Thymus (tissue), 11 donors: ENCODE data around the gene AADAC. TPM values are rescaled to one million over a fixed set of nuclear protein-coding genes. Genes with fewer than 3 reads are reported as not detected.
"Not testable (repeated sequence)": the region's sequence is repeated elsewhere in the genome, so short reads cannot be mapped to it uniquely, and the experiment has no call there.

Experiments used
- DNase-seq, 9 donors: peaks; one replicate each; pipeline ENCODE4 v3.0.0-alpha.2; 2013; ENCODE audit warnings: low spot score in 9 of 9, low read depth in 6 of 9, missing footprints in 1 of 9
- H3K27ac ChIP-seq, 2 donors: one replicate each; pipeline ENCODE4 v1.5.1; 2013; ENCODE audit warnings: control low read depth in 1 of 2, low read depth in 1 of 2, low read length in 1 of 2, mild to moderate bottlenecking in 1 of 2, moderate library complexity in 1 of 2
- H3K27me3 ChIP-seq, 2 donors: one replicate each; pipeline ENCODE4 v1.5.1; 2013; ENCODE audit warnings: low read length in 1 of 2; ENCODE audit not compliant: control insufficient read depth in 2 of 2, insufficient read depth in 1 of 2
- H3K36me3 ChIP-seq, 2 donors: one replicate each; pipeline ENCODE4 v1.5.1; 2013; ENCODE audit warnings: low read length in 1 of 2, mild to moderate bottlenecking in 1 of 2, moderate library complexity in 1 of 2; ENCODE audit not compliant: control insufficient read depth in 2 of 2, insufficient read depth in 2 of 2
- H3K4me1 ChIP-seq, 2 donors: one replicate each; pipeline ENCODE4 v1.5.1; 2013; ENCODE audit warnings: low read length in 2 of 2; ENCODE audit not compliant: control insufficient read depth in 2 of 2, insufficient read depth in 2 of 2
- H3K4me3 ChIP-seq, 2 donors: one replicate each; pipeline ENCODE4 v1.5.1; 2013; ENCODE audit warnings: low read length in 2 of 2, control low read depth in 1 of 2, mild to moderate bottlenecking in 1 of 2
- H3K9me3 ChIP-seq, 2 donors: one replicate each; pipeline ENCODE4 v1.5.1; 2013; ENCODE audit warnings: low read length in 1 of 2, mild to moderate bottlenecking in 1 of 2; ENCODE audit not compliant: control insufficient read depth in 2 of 2, insufficient read depth in 1 of 2
- WGBS: extraction: QIAGEN DNeasy Blood & Tissue Kit; methylation state at CpG from one replicate; pipeline ENCODE4 v1.1.7; 2013; 5-methylcytosine and 5-hydroxymethylcytosine counted together
- polyA plus RNA-seq: library from polyadenylated mRNA; stranded (reverse); fragments of 200-250 nt; gene quantifications from one replicate; pipeline ENCODE4 v1.2.3, GENCODE V29; 2013
- total RNA-seq: library from RNA; stranded (reverse); fragments of 120-200 nt; gene quantifications from one replicate; pipeline ENCODE4 v1.2.4, GENCODE V29; 2013
- donor health status: healthy.

Gene AADAC
- total and polyA plus RNA-seq, 2 donors = 0.19 to 1.7 TPM

DNA sequence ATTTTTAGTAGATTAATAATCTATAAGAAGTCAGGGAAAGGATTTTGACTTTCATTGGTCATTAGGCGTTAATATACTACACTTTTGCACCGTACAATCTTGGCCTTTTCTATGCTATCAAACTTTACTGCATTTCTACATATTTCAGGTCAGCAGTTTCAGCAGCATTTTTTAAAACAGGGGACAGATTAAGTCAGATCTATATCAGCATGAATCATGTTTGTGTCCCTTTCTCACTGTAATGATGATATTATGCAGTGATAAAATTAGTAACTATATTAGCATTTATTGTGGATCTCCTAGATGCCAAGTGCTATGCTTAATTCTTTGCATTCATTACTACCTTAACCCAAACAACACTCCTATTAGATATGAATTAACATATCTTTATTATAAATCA lies 20.3 kb upstream of the AADAC start:
- 71% methylated on average over 2 of the region's 2 CpGs for WGBS
- H3K27me3 ChIP-seq = no peaks in the 10 kb centered on the region
- no peaks in the 10 kb centered on the region for H3K4me1 ChIP-seq
- H3K27ac ChIP-seq = no peak overlapping the region
- no peaks in the 10 kb centered on the region for H3K36me3 ChIP-seq
- DNase-seq = no peak
- H3K9me3 ChIP-seq = no peaks in the 10 kb centered on the region
- no peak overlapping the region for H3K4me3 ChIP-seq

- no peak overlapping the region for H3K27ac ChIP-seq
- H3K36me3 ChIP-seq = no peaks in the 10 kb centered on the region
- no peak for DNase-seq
- H3K9me3 ChIP-seq = no peaks in the 10 kb centered on the region
- H3K4me1 ChIP-seq = no peaks in the 10 kb centered on the region
- H3K4me3 ChIP-seq = no peak overlapping the region
- 98% methylated on average over 2 of the region's 2 CpGs for WGBS
- H3K27me3 ChIP-seq = no peaks in the 10 kb centered on the region
These were observed 19.8 kb upstream of the AADAC start for GRCh38 chr3:151794080-151794479.

- 97% methylated on average over 4 of the region's 4 CpGs for WGBS
- no peak overlapping the region for H3K4me3 ChIP-seq
- DNase-seq = no peak
- H3K9me3 ChIP-seq = no peaks in the 10 kb centered on the region
- no peaks in the 10 kb centered on the region for H3K4me1 ChIP-seq
- no peaks in the 10 kb centered on the region for H3K27me3 ChIP-seq
- H3K27ac ChIP-seq = no peak overlapping the region
- no peaks in the 10 kb centered on the region for H3K36me3 ChIP-seq
These were observed 18.6 kb upstream of the AADAC start for GRCh38 chr3:151795276-151795675.

DNA sequence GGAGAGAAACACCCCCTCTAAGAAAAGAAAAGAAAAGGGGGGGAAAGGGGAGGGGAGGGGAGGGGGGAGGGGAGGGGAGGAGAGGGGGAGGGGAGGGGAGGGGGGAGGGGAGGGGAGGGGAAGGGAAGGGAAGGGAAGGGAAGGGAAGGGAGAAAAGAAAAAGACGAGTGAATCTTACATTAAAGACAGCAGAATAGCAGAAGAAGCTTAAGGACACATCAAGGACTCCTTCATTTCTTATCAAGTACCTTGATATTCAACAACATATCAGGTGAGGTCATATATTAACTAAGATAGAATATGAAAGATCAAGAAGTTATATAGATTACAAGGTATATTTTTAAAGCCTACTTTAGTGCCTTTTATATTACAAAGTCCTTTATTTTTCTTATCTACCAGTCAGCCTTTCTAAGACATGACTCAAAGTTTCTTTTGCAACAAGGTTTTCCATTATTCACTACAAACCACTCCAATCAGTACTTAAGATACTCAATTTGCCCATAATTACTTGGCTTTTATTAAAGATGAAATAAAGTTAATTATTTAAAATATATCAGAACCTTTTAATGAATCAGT lies 17.7 kb upstream of the AADAC start:
- no peaks in the 10 kb centered on the region for H3K4me1 ChIP-seq
- no peak overlapping the region for H3K27ac ChIP-seq
- no peaks in the 10 kb centered on the region for H3K9me3 ChIP-seq
- H3K36me3 ChIP-seq = no peaks in the 10 kb centered on the region
- no peaks in the 10 kb centered on the region for H3K27me3 ChIP-seq
- H3K4me3 ChIP-seq = no peak overlapping the region
- DNase-seq = no peak
- WGBS = 95% methylated on average over 1 of the region's 1 CpG

- H3K9me3 ChIP-seq = no peaks in the 10 kb centered on the region
These were observed 15.4 kb upstream of the AADAC start for GRCh38 chr3:151798466-151798865.

DNA sequence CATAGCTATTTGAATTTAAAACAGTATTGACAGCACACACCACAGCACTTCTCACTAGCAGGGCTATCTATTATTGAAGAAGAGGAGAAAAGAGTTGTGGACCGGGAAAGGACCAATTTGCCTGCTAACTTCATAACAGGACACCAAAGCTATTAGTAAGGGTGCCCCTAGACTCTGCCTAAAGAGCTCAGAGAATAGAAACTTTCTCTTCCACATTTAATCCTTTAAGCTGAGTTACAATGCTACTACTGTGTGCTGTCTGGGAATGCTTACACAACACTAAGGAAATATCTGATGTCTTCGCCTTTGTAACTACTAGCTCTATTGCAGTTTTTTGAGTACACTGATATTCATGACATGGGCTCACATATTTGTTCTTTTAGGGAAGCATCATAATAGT lies 13.5 kb upstream of the AADAC start:
- no peaks in the 10 kb centered on the region for H3K9me3 ChIP-seq
- H3K36me3 ChIP-seq = no peaks in the 10 kb centered on the region
- no peak overlapping the region for H3K27ac ChIP-seq
- H3K4me1 ChIP-seq = no peaks in the 10 kb centered on the region
- no peaks in the 10 kb centered on the region for H3K27me3 ChIP-seq
- H3K4me3 ChIP-seq = no peak overlapping the region
- DNase-seq = no peak
- 98% methylated on average over 2 of the region's 2 CpGs for WGBS

More at GRCh38 chr3:151798466-151798865, 15.4 kb upstream of the AADAC start:
- no peak overlapping the region for H3K27ac ChIP-seq
- no peaks in the 10 kb centered on the region for H3K27me3 ChIP-seq
- no peak overlapping the region for H3K4me3 ChIP-seq
- 92% methylated on average over 2 of the region's 2 CpGs for WGBS
- DNase-seq = no peak
- H3K36me3 ChIP-seq = no peaks in the 10 kb centered on the region
- H3K4me1 ChIP-seq = no peaks in the 10 kb centered on the region

DNA sequence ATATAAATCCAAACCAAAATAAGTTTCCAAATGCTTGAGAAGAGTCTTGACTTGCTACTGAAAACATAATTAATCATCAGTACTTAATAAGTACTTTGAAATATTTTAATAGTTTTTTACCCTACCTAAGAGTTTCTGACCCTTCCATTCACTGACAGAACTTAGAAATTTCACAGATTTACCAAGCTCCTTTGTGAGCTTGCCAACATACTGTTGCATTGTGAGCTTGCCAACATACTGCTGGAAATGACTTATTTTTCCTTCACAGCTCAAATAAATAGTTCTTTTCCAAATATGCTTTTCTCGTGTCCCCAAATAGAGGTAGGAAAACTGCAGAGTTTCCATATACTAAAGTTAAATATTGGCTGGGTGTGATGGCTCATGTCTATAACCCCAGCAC lies 9.6 kb upstream of the AADAC start:
- Histone ChIP-seq H3K4me1 (no peaks in the 10 kb centered on the region), H3K27ac (no peak overlapping the region), H3K27me3 (no peaks in the 10 kb centered on the region), H3K9me3 (peaks cover 0 to 17% of the 10 kb centered on the region in 2 donors), H3K4me3 (no peak overlapping the region), H3K36me3 (no peaks in the 10 kb centered on the region)
- no peak for DNase-seq
- 89% methylated on average over 1 of the region's 1 CpG for WGBS

- no peak overlapping the region for H3K4me3 ChIP-seq
- DNase-seq = no peak
- WGBS = 93% methylated on average over 15 of the region's 15 CpGs
- H3K9me3 ChIP-seq = peaks cover 0 to 17% of the 10 kb centered on the region in 2 donors
- no peak overlapping the region for H3K27ac ChIP-seq
- H3K27me3 ChIP-seq = no peaks in the 10 kb centered on the region
- no peaks in the 10 kb centered on the region for H3K36me3 ChIP-seq
- H3K4me1 ChIP-seq = no peaks in the 10 kb centered on the region
These were observed 7.1 kb upstream of the AADAC start for GRCh38 chr3:151806838-151807237.

GRCh38 chr3:151808926-151809325 lies 5.0 kb upstream of the AADAC start:
- not testable (repeated sequence) for H3K4me3 ChIP-seq, H3K4me1 ChIP-seq, H3K27me3 ChIP-seq, H3K27ac ChIP-seq, H3K36me3 ChIP-seq, DNase-seq
- peaks cover 0 to 17% of the 10 kb centered on the region in 2 donors for H3K9me3 ChIP-seq
- 94% methylated on average over 3 of the region's 3 CpGs for WGBS

DNA sequence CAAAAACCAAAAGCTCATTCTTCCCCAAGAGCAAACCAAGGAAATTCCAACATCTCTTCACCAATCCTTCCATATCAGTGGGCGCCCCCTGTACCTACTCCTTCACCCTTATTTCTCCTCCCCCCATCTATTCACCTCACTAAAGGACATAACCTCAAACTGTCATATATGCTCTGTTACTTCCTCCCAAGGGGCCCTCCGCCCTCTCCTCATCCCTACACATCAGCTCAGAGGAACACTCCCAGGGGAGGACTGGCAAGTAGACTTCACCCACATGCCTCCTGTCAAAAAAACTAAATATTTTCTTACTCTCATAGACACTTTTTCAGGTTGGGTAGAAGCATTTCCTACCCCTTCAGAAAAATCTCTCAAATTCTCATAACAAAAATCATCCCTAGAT lies 2.4 kb upstream of the AADAC start:
- H3K27me3 ChIP-seq = no peaks in the 10 kb centered on the region
- DNase-seq = no peak

More for the DNA sequence above, 2.4 kb upstream of the AADAC start:
- H3K27ac ChIP-seq = no peak overlapping the region
- H3K4me1 ChIP-seq = no peaks in the 10 kb centered on the region
- no peaks in the 10 kb centered on the region for H3K36me3 ChIP-seq
- 98% methylated on average over 2 of the region's 2 CpGs for WGBS
- no peak overlapping the region for H3K4me3 ChIP-seq
- H3K9me3 ChIP-seq = peaks cover 0 to 14% of the 10 kb centered on the region in 2 donors
